Stimulated activated CD8-positive, alpha-beta memory T cell treated with anti-CD3 and anti-CD28 coated beads, Interleukin-15, amount 100 ng/mL, for 1 hour (primary cell): ENCODE measurements around the gene RCSD1.
"Not testable (repeated sequence)": the region's sequence is repeated elsewhere in the genome, so short reads cannot be mapped to it uniquely, and the experiment has no call there.

Experiments used
- DNase-seq: peaks from one replicate; pipeline ENCODE4 v3.0.0-alpha.2; 2020; ENCODE audit warnings: low read depth

RCSD1 gene

DNA sequence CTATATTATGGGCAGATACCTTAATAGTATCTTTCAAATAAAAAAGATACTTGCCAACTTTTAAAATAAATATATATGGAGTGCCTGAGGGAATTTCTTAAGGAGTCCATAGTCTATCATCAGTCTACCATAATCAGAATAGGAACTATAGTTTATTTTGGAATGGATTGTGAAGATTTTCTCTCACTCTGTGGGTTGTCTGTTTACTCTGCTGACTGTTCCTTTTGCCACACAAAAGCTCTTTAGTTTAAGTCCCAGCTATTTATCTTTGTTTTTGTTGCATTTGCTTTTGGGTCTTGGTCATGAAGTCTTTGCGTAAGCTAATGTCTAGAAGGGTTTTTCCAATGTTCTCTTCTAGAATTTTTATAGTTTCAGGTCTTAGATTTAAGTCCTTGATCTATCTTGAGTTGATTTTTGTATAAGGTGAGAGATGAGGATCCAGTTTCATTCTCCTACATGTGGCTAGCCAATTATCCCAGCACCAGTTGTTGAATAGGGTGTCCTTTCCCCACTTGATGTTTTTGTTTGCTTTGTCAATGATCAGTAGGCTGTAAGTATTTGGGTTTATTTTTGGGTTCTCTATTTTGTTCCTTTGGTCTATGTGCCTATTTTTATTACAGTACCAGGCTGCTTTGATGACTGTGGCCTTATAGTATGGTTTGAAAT lies 112.5 kb downstream of the RCSD1 start:
- not testable (repeated sequence) for DNase-seq

DNA sequence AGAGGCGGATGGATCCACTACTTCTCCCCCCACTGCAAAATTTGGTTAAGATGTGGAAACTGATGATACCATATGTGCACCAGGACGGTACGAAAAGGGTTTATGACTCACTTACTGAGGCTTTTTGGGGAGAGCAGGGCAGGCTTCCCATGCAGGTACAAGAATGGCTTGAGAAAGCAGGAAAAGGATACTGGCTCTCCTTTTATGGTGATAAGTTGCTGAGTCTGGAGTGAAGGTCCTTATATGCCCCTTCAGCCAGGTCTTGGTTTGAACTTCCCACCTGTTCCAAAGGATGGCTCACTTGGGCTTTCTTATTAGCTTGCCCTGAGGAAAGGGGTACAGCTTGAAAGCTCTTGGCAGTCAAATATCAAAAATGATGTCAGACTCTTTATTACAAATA lies 114.9 kb downstream of the RCSD1 start:
- DNase-seq: no peak

DNA sequence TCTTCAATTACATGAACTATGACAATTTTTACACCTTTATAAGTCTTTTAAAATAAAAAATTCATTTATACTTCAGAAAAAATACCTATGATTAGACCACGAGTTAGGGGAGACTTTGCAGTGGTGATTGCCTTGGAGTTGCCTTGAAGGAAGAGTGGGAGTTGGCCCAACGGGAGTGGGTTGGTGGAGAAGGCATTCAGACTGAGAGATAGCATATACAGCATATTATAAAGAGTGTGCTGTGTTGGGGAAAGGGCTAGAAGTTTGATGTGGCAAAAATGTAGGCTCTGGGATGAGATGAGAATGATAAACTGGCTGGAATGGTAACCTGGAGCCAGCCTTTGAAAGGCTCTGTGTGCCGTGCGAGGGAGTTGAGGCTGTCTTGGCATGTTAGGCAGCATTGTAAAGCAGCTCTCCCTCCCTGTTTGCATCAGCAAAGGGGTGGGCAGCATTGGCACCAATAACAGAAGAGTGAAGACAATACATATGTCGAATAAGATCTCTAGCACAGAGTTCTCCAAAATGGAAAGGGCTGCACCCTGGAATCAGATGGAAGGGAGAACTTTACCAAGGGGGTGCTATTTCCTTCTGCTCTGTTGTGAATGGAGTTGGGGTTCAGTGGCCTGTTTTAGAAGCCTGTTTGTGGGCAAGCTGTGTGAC lies 116.1 kb downstream of the RCSD1 start:
- no peak for DNase-seq

GRCh38 chr1:167746988-167747655 lies 117.1 kb downstream of the RCSD1 start:
- DNase-seq: no peak

GRCh38 chr1:167747988-167748387 lies 118.0 kb downstream of the RCSD1 start:
- DNase-seq: no peak

DNA sequence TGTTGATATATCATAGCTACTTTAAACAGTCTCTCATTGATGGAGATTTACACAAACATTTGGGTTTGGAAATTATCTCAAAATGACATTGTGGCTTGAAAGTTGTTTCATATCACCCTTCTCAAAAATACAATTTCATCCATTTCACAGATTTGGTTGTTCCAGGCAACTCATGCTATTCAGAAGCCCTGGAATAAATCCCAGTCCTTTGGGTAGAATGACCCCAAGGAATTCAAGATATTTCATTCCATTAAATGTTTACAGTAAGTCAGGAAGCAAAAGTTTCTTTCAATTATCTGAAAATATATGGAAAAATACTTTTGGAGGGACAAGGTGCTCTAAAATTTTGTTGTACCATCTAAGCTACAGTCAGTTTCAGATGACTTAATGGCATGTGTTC lies 118.9 kb downstream of the RCSD1 start:
- no peak for DNase-seq

DNA sequence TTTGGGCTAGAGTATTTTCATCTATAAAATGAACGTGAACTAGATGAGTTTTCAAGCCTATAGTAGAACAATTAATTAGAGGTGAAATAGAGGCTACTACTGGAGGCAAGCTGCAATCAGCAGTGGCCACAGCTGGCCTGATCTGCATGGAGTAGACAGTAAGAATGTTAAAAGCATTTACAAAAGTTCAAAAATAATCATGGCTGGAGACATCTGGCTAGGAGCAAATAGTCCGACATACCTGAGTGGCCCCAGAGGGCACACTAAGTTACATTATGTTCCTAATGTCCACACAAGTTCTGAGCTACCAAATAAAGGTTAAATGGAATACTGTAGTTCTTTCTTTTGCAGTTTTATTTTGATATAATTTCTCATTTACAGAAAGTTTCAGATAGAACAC lies 119.7 kb downstream of the RCSD1 start:
- no peak for DNase-seq

GRCh38 chr1:167750641-167751040 lies 120.6 kb downstream of the RCSD1 start:
- DNase-seq: no peak

GRCh38 chr1:167751676-167752075 lies 121.6 kb downstream of the RCSD1 start:
- DNase-seq: no peak

DNA sequence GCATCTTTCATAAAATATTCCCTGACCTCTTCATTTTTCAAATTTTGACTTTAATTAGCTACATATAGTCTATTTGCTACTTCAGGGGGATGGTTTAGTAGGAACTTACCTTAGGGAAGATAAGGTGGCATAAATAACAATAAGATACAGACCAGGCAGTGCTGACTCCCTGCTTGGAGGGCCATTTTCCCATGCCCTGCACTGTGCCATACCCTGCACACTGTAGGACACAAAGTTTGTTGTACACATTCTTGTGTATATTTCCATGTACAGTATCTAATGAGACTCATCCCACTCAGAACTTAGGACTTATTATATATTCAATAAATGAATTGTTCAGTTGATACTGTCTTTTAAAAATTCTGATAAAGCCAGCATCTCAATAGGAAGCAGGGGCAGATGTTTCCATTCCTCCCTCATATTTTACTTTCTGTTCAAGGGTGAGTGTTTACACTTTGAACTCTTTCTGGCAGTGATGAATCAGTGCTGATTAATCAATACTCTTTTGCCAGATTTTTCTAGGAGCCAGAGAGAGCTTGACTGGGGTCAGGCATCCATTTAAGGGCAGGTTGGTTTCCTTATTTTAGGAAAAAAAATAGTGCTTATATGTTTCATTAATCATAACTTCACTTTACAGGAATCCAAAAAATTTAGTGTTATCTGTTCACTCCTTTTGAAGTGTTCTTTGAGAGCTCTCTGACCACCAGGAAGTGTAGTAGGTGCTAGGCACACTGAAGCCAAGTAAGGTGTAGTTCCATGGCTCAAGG lies 122.4 kb downstream of the RCSD1 start:
- DNase-seq: no peak

DNA sequence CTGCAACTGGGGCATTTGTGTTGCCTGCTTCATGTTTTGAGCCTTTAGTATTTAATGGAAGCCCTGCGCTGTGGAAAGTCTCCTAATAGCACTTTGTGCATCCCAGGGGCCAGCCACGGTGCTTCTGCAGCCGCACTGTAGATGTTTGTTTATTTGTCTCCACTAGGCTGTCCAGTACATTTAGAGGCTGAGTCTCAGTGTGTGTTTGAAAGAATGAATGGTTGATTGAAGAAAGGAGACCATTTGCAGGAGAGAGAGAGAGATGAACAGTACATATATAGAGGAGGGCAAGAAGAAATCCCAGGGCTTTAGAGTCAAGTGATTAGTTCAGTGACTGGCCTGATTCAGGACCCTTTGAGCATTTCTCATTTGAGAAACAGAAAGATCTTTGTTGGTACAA lies 125.6 kb downstream of the RCSD1 start:
- no peak for DNase-seq
